RWPE2 (cell line): Measurements from ENCODE around the gene TEX50.

Source experiments
- ATAC-seq: fragments of 200-7000 bp; cut with Tn5 transposase; 3 replicates; pipeline ENCODE4 v1.9.1; 2021; ENCODE audit warnings: low read depth
- DNase-seq: peaks from one replicate; pipeline ENCODE4 v3.0.0-alpha.2; 2020; ENCODE audit warnings: low spot score
- H3K27ac ChIP-seq: fragments of 450-650 bp; 2 replicates; pipeline ENCODE4 v1.5.1; 2017; ENCODE audit warnings: mild to moderate bottlenecking; ENCODE audit not compliant: poor library complexity, severe bottlenecking
- H3K27me3 ChIP-seq: fragments of 250-450 bp; sonication (Bioruptor Pico); 2 replicates; pipeline ENCODE4 v1.5.1; 2021; ENCODE audit warnings: mild to moderate bottlenecking, moderate library complexity; ENCODE audit not compliant: insufficient read depth, poor library complexity, severe bottlenecking
- H3K36me3 ChIP-seq: fragments of 250-450 bp; sonication (Bioruptor Pico); 2 replicates; pipeline ENCODE4 v1.5.1; 2020; ENCODE audit warnings: low read depth, mild to moderate bottlenecking, moderate library complexity
- H3K4me1 ChIP-seq: fragments of 250-450 bp; sonication (Bioruptor Pico); 2 replicates; pipeline ENCODE4 v1.5.1; 2021; ENCODE audit warnings: mild to moderate bottlenecking, moderate library complexity; ENCODE audit not compliant: insufficient read depth, poor library complexity, severe bottlenecking
- H3K4me3 ChIP-seq: fragments of 250-450 bp; sonication (Bioruptor Pico); 2 replicates; pipeline ENCODE4 v1.5.1; 2021; ENCODE audit warnings: mild to moderate bottlenecking, moderate library complexity; ENCODE audit not compliant: severe bottlenecking
- H3K9me3 ChIP-seq: fragments of 250-450 bp; sonication (Bioruptor Pico); 2 replicates; pipeline ENCODE4 v1.5.1; 2021; ENCODE audit warnings: mild to moderate bottlenecking, moderate library complexity; ENCODE audit not compliant: severe bottlenecking
- TF ChIP-seq, protein P1 (sequence below): fragments of 450-650 bp; IDR thresholded peaks from one replicate; pipeline ENCODE4 v1.5.1; 2017; ENCODE audit warnings: mild to moderate bottlenecking, moderate library complexity; ENCODE audit not compliant: poor library complexity, severe bottlenecking

TEX50 gene

DNA sequence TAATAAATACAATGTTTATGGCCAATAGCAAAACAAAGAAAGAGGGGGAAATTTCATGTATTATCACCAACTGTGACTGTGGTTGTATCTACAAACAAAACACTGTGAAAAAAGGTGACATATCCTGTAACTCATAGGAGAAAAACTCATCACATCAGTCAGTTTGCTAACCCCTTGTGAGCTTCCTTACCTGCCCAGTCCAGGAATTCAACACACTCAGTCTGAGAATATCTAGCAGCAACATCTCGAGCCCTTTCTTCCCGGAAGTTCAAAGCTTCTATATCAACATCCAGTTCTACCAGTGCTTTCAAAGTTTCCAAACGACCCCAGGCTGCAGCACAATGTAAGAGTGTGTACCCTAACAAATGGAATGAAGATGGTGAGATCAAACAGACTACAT is 11.5 kb downstream of the TEX50 start:
- TF ChIP-seq, protein P1, sequence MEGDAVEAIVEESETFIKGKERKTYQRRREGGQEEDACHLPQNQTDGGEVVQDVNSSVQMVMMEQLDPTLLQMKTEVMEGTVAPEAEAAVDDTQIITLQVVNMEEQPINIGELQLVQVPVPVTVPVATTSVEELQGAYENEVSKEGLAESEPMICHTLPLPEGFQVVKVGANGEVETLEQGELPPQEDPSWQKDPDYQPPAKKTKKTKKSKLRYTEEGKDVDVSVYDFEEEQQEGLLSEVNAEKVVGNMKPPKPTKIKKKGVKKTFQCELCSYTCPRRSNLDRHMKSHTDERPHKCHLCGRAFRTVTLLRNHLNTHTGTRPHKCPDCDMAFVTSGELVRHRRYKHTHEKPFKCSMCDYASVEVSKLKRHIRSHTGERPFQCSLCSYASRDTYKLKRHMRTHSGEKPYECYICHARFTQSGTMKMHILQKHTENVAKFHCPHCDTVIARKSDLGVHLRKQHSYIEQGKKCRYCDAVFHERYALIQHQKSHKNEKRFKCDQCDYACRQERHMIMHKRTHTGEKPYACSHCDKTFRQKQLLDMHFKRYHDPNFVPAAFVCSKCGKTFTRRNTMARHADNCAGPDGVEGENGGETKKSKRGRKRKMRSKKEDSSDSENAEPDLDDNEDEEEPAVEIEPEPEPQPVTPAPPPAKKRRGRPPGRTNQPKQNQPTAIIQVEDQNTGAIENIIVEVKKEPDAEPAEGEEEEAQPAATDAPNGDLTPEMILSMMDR = no peak

DNA sequence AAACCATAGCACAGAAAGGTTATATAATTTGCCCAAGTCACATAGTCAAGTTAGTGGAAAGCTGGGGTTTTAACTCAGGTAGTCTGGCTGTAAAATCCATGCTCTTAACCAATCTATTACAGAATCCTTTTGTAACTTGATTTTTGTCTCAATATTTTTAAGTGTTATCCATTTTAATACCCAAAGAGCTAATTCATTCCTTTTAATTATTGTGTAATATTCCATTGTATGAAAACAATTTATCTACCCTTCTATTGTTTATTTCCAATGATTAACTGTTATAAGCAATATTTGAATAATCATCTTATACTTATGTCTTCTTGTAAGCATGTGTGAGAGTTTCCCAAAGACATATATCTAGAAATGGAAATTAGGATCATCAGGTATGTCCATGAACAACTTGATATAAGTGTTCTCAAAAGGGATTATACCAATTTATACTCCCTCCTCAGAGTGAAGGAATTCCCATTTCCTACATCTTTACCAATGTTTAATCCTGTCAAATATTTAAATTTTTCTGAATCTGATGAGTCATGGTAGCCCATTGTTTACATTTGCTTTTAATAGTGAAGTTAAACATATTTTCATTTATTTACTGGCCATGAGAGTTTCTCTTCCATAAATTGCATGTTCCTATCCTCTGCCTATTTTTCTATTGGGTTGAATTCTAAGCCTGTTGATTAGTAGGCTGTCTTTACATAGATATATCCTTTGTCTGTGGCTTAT is 13.9 kb downstream of the TEX50 start:
- ATAC-seq = no peak
- no peak for DNase-seq
- no peaks in the 10 kb centered on the region for H3K9me3 ChIP-seq
- H3K27me3 ChIP-seq = no peaks in the 10 kb centered on the region
- H3K4me3 ChIP-seq = no peak overlapping the region
- H3K4me1 ChIP-seq = no peaks in the 10 kb centered on the region
- H3K36me3 ChIP-seq = no peaks in the 10 kb centered on the region
- H3K27ac ChIP-seq = no peak overlapping the region
- TF ChIP-seq, protein P1 = no peak

More for the DNA sequence above, 11.5 kb downstream of the TEX50 start:
- H3K4me1 ChIP-seq = peaks cover 9% of the 10 kb centered on the region
- H3K36me3 ChIP-seq = no peaks in the 10 kb centered on the region
- no peaks in the 10 kb centered on the region for H3K27me3 ChIP-seq
- H3K27ac ChIP-seq = no peak overlapping the region
- no peak for DNase-seq
- H3K9me3 ChIP-seq = no peaks in the 10 kb centered on the region
- ATAC-seq = no peak
- no peak overlapping the region for H3K4me3 ChIP-seq

DNA sequence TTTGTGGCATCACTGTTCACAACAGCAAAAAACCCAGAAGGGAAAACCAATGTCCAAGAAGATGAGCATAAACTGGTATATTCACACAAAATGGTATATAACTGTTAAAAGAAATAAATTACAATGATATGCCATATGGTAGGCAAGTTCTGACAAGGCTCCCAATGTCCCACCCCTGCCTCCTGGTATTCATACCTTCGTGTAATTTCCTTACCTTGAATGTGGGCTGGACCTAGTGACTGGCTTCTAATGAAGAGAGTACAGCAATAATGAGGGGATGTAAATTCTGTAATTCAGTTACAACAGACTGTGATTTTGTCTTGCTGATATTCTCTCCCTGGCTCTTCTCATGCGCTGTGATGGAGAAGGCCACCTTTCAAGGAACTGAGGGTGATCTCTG is 25.2 kb downstream of the TEX50 start:
- Histone ChIP-seq H3K9me3 (no peaks in the 10 kb centered on the region), H3K4me1 (peaks cover 7% of the 10 kb centered on the region), H3K27ac (no peak overlapping the region), H3K4me3 (no peak overlapping the region), H3K36me3 (no peaks in the 10 kb centered on the region), H3K27me3 (no peaks in the 10 kb centered on the region)
- TF ChIP-seq, protein P1 = no peak
- DNase-seq = no peak
- ATAC-seq = no peak

DNA sequence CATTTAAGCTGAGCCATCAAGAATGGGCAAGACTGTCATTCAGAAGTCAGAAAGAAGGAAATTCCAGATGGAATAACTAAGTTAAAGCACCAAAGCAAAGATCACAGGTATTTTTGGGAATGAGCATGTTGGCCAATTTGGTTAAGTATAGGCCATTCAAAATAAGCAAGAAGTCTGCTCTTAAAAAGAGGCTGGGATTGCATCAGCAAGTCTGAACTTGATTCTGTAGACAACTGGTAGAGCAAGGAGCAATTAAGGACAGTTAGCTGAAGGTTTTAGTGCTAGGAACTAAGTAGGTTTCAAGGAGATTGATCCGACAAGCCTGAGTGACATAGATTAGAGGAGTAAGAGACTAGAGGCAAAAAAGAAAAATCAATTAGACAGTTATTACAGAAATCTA is 26.1 kb downstream of the TEX50 start:
- no peak for ATAC-seq
- Histone ChIP-seq H3K4me3 (no peak overlapping the region), H3K4me1 (peaks cover 7% of the 10 kb centered on the region), H3K36me3 (no peaks in the 10 kb centered on the region), H3K9me3 (no peaks in the 10 kb centered on the region), H3K27me3 (no peaks in the 10 kb centered on the region), H3K27ac (no peak overlapping the region)
- TF ChIP-seq, protein P1 = no peak
- no peak for DNase-seq

DNA sequence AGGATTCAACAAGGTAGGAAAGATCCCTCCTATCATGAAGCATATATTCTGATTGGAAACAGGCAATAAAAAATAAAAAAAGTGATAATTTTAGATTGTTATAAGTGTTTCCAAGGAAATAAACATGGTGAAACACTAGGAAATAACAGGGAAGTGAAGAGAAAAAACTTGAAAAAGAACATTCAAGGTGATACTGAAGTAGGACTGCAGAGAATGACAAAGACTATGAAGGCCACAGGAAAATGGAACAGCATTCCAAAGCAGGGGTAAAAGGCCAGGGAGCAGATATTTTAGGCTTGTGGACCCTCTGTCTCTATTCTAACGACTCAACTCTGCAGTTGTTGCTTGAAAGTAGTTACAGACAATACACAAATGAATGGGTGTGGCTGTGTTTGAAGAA is 26.6 kb downstream of the TEX50 start:
- Histone ChIP-seq H3K9me3 (no peaks in the 10 kb centered on the region), H3K4me1 (peaks cover 7% of the 10 kb centered on the region), H3K27me3 (no peaks in the 10 kb centered on the region), H3K4me3 (no peak overlapping the region), H3K27ac (no peak overlapping the region), H3K36me3 (no peaks in the 10 kb centered on the region)
- ATAC-seq (no peak), DNase-seq (no peak)
- TF ChIP-seq, protein P1 = no peak
